AG08395 (cell line): ENCODE measurements around the gene GSTCD.
"Not testable (repeated sequence)": the region's sequence is repeated elsewhere in the genome, so short reads cannot be mapped to it uniquely, and the experiment has no call there.

Source experiments
- DNase-seq: peaks from one replicate; pipeline ENCODE4 v3.0.0; 2012; ENCODE audit warnings: mixed read lengths, low spot score

GSTCD gene

GRCh38 chr4:105715692-105716278 lies 7.2 kb downstream of the GSTCD start:
- DNase-seq, result peak; percentile 47

- DNase-seq, result no peak
Measured at GRCh38 chr4:105719204-105719603, 10.6 kb downstream of the GSTCD start.

GRCh38 chr4:105725623-105726022 lies 17.0 kb downstream of the GSTCD start:
- DNase-seq, result no peak

- not testable (repeated sequence) for DNase-seq
Measured at GRCh38 chr4:105729895-105730294, 21.3 kb downstream of the GSTCD start.

GRCh38 chr4:105735217-105735616 lies 26.6 kb downstream of the GSTCD start:
- not testable (repeated sequence) for DNase-seq

GRCh38 chr4:105741548-105741947 lies 33.0 kb downstream of the GSTCD start:
- DNase-seq, result no peak

- DNase-seq, result no peak
Measured at GRCh38 chr4:105748222-105748621, 39.6 kb downstream of the GSTCD start.

- DNase-seq, result no peak
Measured at GRCh38 chr4:105751718-105752299, 43.2 kb downstream of the GSTCD start.

GRCh38 chr4:105753361-105753760 lies 44.8 kb downstream of the GSTCD start:
- no peak for DNase-seq

- DNase-seq, result no peak
Measured at GRCh38 chr4:105755375-105755774, 46.8 kb downstream of the GSTCD start.

GRCh38 chr4:105758958-105759357 lies 50.4 kb downstream of the GSTCD start:
- DNase-seq, result no peak

GRCh38 chr4:105765690-105766407 lies 57.3 kb downstream of the GSTCD start:
- DNase-seq, result peak; percentile 77

GRCh38 chr4:105767579-105767978 lies 59.0 kb downstream of the GSTCD start:
- DNase-seq, result no peak

- DNase-seq, result not testable (repeated sequence)
Measured at GRCh38 chr4:105770524-105770923, 61.9 kb downstream of the GSTCD start.

GRCh38 chr4:105772065-105772464 lies 63.5 kb downstream of the GSTCD start:
- DNase-seq, result not testable (repeated sequence)

- not testable (repeated sequence) for DNase-seq
Measured at GRCh38 chr4:105775760-105776415, 67.3 kb downstream of the GSTCD start.

- no peak for DNase-seq
Measured at GRCh38 chr4:105780176-105780575, 71.6 kb downstream of the GSTCD start.

GRCh38 chr4:105784761-105785160 lies 76.2 kb downstream of the GSTCD start:
- no peak for DNase-seq

- DNase-seq, result no peak
Measured at GRCh38 chr4:105785792-105786191, 77.2 kb downstream of the GSTCD start.

- no peak for DNase-seq
Measured at GRCh38 chr4:105786748-105787147, 78.2 kb downstream of the GSTCD start.

GRCh38 chr4:105797225-105797624 lies 88.6 kb downstream of the GSTCD start:
- DNase-seq, result no peak

- no peak for DNase-seq
Measured at GRCh38 chr4:105805501-105806120, 97.0 kb downstream of the GSTCD start.
